Caco-2 (cell line): ENCODE measurements around the gene TSC22D1. TPM values are rescaled to one million over a fixed set of nuclear protein-coding genes. Genes with fewer than 3 reads are reported as not detected.

ENCODE experiments used
- BruUV-seq: library from RNA; stranded (reverse); fragments of 400-500 nt; replicated peaks from 2 replicates; lab custom pipeline; 2021; lab: Mats Ljungman, UMichigan
- CTCF ChIA-PET: fragments of 300-600 bp; sonication (Branson Sonifier 250); formaldehyde crosslinking; loops from one replicate; lab custom pipeline; 2022; ENCODE audit warnings: antibody characterized with exemption; lab: Charles Lee
- POLR2A ChIA-PET: fragments of 300-600 bp; sonication (Branson Sonifier 250); formaldehyde crosslinking; loops from one replicate; lab custom pipeline; 2022; ENCODE audit warnings: antibody characterized with exemption; lab: Charles Lee
- DNase-seq, 2 experiments: peaks; one replicate each; pipeline versions ENCODE4 v3.0.0 to v3.0.0-alpha.2; 2020 to 2022
- H3K27me3 ChIP-seq: replicated peaks from 2 replicates; pipeline ENCODE4 v1.6.0; 2011; ENCODE audit warnings: low read length; ENCODE audit not compliant: control insufficient read depth, insufficient read depth
- H3K36me3 ChIP-seq: 2 replicates; pipeline ENCODE4 v1.5.1; 2011; ENCODE audit warnings: low read length; ENCODE audit not compliant: control insufficient read depth, insufficient read depth
- H3K4me1 ChIP-seq: fragments of 250-450 bp; sonication (Bioruptor Pico); 2 replicates; pipeline ENCODE4 v1.5.1; 2020; ENCODE audit warnings: mild to moderate bottlenecking
- H3K4me3 ChIP-seq: 2 replicates; pipeline ENCODE4 v1.5.1; 2011; ENCODE audit warnings: low read depth, mild to moderate bottlenecking, control low read depth, low read length
- H3K9me3 ChIP-seq: fragments of 250-450 bp; sonication (Bioruptor Pico); 2 replicates; pipeline ENCODE4 v1.5.1; 2020; ENCODE audit warnings: mild to moderate bottlenecking, moderate library complexity
- H3K27ac Mint-ChIP-seq: one replicate; pipeline ENCODE4 v1.8.0; 2022; ENCODE audit warnings: mixed read lengths; ENCODE audit not compliant: unreplicated experiment
- H3K27me3 Mint-ChIP-seq: one replicate; pipeline ENCODE4 v1.8.0; 2022; ENCODE audit warnings: mixed read lengths; ENCODE audit not compliant: insufficient read depth, unreplicated experiment
- H3K36me3 Mint-ChIP-seq: one replicate; pipeline ENCODE4 v1.8.0; 2022; ENCODE audit warnings: mild to moderate bottlenecking, mixed read lengths; ENCODE audit not compliant: insufficient read depth, unreplicated experiment
- H3K4me1 Mint-ChIP-seq: one replicate; pipeline ENCODE4 v1.8.0; 2022; ENCODE audit warnings: low read depth, mixed read lengths; ENCODE audit not compliant: unreplicated experiment
- H3K4me3 Mint-ChIP-seq: one replicate; pipeline ENCODE4 v1.8.0; 2022; ENCODE audit warnings: mild to moderate bottlenecking, moderate library complexity, mixed read lengths; ENCODE audit not compliant: unreplicated experiment
- H3K9me3 Mint-ChIP-seq: one replicate; pipeline ENCODE4 v1.8.0; 2022; ENCODE audit warnings: mixed read lengths; ENCODE audit not compliant: unreplicated experiment
- intact Hi-C: fragments of 100-400 bp; cut with micrococcal nuclease; formaldehyde crosslinking; loops from one replicate; pipeline ENCODE4 v1.10.0; 2022; ENCODE audit not compliant: unreplicated experiment
- total RNA-seq: library from RNA; stranded (reverse); gene quantifications from 2 replicates; pipeline ENCODE4 v1.2.3, GENCODE V29; 2022
- TF ChIP-seq, protein P1 (sequence below), 2 experiments: fragments of 200-600 bp in 1 of 2; IDR thresholded peaks; 1 replicate in 1 of 2; 2 replicates in 1 of 2; pipeline versions ENCODE4 v1.5.1 to v1.8.0; 2011 to 2022; ENCODE audit warnings: antibody characterized with exemption in 1 of 2, control low read depth in 1 of 2, inconsistent platforms in 1 of 2, low read depth in 1 of 2, low read length in 1 of 2, mild to moderate bottlenecking in 1 of 2, moderate library complexity in 1 of 2; ENCODE audit not compliant: insufficient read depth in 1 of 2, severe bottlenecking in 1 of 2, unreplicated experiment in 1 of 2

TSC22D1 gene
- total RNA-seq, 1 experiment from 2014 or later: 159 TPM

DNA sequence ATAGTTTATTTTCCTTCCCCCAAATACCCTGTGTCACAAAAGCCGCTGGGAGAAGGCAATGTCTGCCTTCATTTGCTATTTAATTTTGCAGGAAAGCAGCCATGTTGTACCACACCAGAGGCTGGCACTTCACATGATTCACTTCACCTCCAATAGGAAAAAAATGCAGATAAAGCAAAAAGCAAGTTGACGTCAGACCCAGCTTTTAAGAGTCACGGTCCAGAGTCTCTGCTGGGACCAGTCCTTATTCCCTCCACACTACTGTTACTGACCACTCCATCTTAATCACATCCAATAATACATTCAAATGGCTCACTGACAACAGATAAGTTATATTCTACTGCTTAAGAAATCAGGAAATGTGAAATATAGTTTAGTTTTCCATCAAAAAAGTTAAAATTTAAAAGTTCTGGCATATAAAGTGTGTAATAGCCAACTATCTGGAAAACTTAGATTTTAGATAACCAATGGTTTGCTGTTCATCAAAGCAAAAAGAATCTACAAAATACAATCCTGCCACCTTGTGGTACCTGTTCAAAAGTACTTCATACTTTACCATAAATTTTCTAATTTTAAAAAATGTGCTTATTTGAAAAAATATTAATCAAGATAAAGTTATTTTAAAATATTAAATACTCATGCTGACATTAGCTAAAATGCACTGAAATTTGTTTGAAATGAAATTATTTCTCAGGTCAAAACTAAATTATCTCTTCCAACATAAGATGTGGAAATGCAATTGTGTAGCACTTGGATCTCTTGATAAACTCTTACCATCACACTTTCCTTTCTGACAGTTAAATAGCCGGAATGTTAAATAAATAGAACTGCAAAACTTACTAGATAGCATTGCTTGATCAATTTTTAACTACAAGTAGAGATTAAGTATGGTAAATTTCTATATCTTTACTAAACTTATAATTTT is 105.2 kb downstream of the TSC22D1 start:
- DNase-seq: peak in 1 of 2 experiments; percentile 39
- intact Hi-C loops: loop anchor here (1.0 to 5.0 kb wide), 3 partner anchors 32 to 566 kb away; no protein-coding TSS in a partner anchor
- H3K27ac Mint-ChIP-seq: no peak overlapping the region
- H3K4me1 Mint-ChIP-seq: peaks cover 15% of the 10 kb centered on the region
- BruUV-seq: no TSS peak
- TF ChIP-seq, protein P1, sequence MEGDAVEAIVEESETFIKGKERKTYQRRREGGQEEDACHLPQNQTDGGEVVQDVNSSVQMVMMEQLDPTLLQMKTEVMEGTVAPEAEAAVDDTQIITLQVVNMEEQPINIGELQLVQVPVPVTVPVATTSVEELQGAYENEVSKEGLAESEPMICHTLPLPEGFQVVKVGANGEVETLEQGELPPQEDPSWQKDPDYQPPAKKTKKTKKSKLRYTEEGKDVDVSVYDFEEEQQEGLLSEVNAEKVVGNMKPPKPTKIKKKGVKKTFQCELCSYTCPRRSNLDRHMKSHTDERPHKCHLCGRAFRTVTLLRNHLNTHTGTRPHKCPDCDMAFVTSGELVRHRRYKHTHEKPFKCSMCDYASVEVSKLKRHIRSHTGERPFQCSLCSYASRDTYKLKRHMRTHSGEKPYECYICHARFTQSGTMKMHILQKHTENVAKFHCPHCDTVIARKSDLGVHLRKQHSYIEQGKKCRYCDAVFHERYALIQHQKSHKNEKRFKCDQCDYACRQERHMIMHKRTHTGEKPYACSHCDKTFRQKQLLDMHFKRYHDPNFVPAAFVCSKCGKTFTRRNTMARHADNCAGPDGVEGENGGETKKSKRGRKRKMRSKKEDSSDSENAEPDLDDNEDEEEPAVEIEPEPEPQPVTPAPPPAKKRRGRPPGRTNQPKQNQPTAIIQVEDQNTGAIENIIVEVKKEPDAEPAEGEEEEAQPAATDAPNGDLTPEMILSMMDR (IDR thresholded peaks at IDR 0.05; ENCODE audit: insufficient read depth in 1 of 2, low read depth in 1 of 2, low read length in 1 of 2, severe bottlenecking in 1 of 2, unreplicated experiment in 1 of 2): peak; percentile 55 to 66
- Histone ChIP-seq H3K36me3 (no peaks in the 10 kb centered on the region), H3K4me1 (peaks cover 19% of the 10 kb centered on the region), H3K9me3 (no peaks in the 10 kb centered on the region), H3K27me3 (no peaks in the 10 kb centered on the region), H3K4me3 (no peak overlapping the region)
- no peaks in the 10 kb centered on the region for H3K9me3 Mint-ChIP-seq
- H3K4me3 Mint-ChIP-seq: no peak overlapping the region
- H3K27me3 Mint-ChIP-seq: no peaks in the 10 kb centered on the region
- CTCF ChIA-PET: no interaction called here
- POLR2A ChIA-PET: no interaction called here
- H3K36me3 Mint-ChIP-seq: no peaks in the 10 kb centered on the region

DNA sequence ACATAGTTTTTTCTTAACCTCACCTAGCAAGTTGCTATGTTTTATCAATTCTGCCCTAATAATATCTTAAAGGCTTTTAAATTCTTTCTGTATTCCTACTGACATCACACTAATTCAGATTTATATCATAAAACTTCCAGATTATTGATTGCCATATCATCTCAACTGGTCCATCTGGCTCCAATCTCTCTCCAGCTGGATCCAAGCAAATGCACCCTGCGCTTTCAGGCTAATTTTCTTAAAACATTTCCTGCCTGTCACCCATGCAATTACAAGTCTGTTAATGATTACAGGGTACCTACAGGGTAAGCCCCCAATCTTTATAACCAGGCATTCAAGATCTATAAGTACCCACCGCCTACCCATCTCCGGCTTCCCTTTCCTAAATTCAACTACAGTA is 107.3 kb downstream of the TSC22D1 start:
- H3K9me3 Mint-ChIP-seq: no peaks in the 10 kb centered on the region
- CTCF ChIA-PET: interaction anchor here (0.7 to 1.5 kb wide), 2 partner anchors 449 to 560 kb away, joined by 3 read pairs; no protein-coding TSS in a partner anchor
- TF ChIP-seq, protein P1 (IDR thresholded peaks at IDR 0.05; ENCODE audit: insufficient read depth in 1 of 2, low read depth in 1 of 2, low read length in 1 of 2, severe bottlenecking in 1 of 2, unreplicated experiment in 1 of 2): no peak

DNA sequence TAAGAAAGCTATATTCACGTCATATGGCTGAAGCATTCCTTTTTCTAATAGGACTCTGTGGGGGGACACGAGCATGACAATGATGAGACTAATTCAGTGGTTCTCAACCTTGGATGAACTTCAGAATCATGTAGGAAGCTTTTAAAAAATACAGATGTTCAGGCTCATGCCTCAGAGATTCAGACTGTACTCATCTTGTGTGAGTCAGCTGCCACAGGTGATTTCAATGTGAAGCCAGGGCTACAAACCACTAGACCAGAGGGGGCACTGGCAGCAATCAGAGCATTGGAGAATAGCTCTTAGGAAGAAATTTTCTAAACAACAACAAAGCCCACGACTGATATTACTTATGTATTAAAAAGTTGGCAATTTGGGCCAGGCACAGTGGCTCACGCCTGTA is 110.8 kb downstream of the TSC22D1 start:
- no peak overlapping the region for H3K4me3 Mint-ChIP-seq
- H3K9me3 Mint-ChIP-seq: no peaks in the 10 kb centered on the region
- H3K4me1 Mint-ChIP-seq: no peaks in the 10 kb centered on the region
- no peak overlapping the region for H3K27ac Mint-ChIP-seq
- H3K27me3 Mint-ChIP-seq: no peaks in the 10 kb centered on the region
- no peak overlapping the region for H3K4me3 ChIP-seq
- no peaks in the 10 kb centered on the region for H3K36me3 Mint-ChIP-seq
- intact Hi-C loops: no loop called here
- no peaks in the 10 kb centered on the region for H3K27me3 ChIP-seq
- no peak for DNase-seq
- BruUV-seq: no TSS peak
- POLR2A ChIA-PET: no interaction called here
- no peaks in the 10 kb centered on the region for H3K9me3 ChIP-seq
- TF ChIP-seq, protein P1 (IDR thresholded peaks at IDR 0.05; ENCODE audit: insufficient read depth in 1 of 2, low read depth in 1 of 2, low read length in 1 of 2, severe bottlenecking in 1 of 2, unreplicated experiment in 1 of 2): no peak
- CTCF ChIA-PET: no interaction called here
- H3K4me1 ChIP-seq: no peaks in the 10 kb centered on the region
- H3K36me3 ChIP-seq: no peaks in the 10 kb centered on the region

More for the DNA sequence above, 107.3 kb downstream of the TSC22D1 start:
- no peak for DNase-seq
- no TSS peak for BruUV-seq
- Mint-ChIP-seq H3K36me3 (no peaks in the 10 kb centered on the region), H3K4me1 (no peaks in the 10 kb centered on the region), H3K4me3 (no peak overlapping the region), H3K27me3 (no peaks in the 10 kb centered on the region), H3K27ac (no peak overlapping the region)
- Histone ChIP-seq H3K4me1 (peaks cover 6% of the 10 kb centered on the region), H3K4me3 (no peak overlapping the region), H3K36me3 (no peaks in the 10 kb centered on the region), H3K9me3 (no peaks in the 10 kb centered on the region), H3K27me3 (no peaks in the 10 kb centered on the region)
- POLR2A ChIA-PET: no interaction called here
- intact Hi-C loops: no loop called here
